A549 (cell line): ENCODE results near the gene LRRC3.

Source experiments
- CTCF ChIP-seq: fragments of >200 bp; sonication (Bioruptor Twin); formaldehyde crosslinking; IDR thresholded peaks from 3 replicates; pipeline ENCODE4 v1.5.1; 2016
- MAFK ChIP-seq: fragments of 450-650 bp; IDR thresholded peaks from 2 replicates; pipeline ENCODE4 v1.6.1; 2014; ENCODE audit not compliant: partially characterized antibody
- MYC ChIP-seq: IDR thresholded peaks from 2 replicates; pipeline ENCODE4 v1.6.1; 2012; ENCODE audit warnings: mild to moderate bottlenecking, inconsistent platforms, low read length, improper control_type of control experiment, borderline replicate concordance
- TFCP2L1 ChIP-seq: fragments of 250-450 bp; sonication (Bioruptor Pico); IDR thresholded peaks from 2 replicates; pipeline ENCODE4 v1.5.0; 2021; ENCODE audit warnings: mild to moderate bottlenecking

DNA sequence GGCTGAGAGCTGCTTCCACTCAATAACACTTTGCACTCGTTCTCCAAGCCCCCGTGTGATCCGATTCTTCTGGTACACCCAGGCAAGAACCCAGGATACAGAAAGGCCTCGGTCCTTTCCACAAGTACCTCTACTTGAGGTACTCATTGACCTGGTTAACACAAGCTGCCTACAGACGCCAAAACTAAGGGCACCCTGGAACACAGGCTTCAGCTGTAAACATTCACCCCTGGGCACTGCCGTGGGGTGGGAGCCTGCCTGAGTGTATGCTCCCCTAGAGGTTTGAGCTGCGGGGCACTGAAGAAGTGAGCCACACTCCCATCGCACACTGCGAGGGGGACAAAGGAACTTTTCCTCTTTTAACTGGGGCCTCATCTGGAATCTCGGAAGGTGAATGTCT is 30.5 kb downstream of the LRRC3 start:
- TF ChIP-seq CTCF (no peak), MYC (no peak), MAFK (no peak), TFCP2L1 (CRISPR knock-in tag) (no peak)
